CD4-positive, alpha-beta T cell (primary cell): ENCODE results near the gene CORIN. TPM values are rescaled to one million over a fixed set of nuclear protein-coding genes. Genes with fewer than 3 reads are reported as not detected.

Experiments used
- ATAC-seq: fragments of 200-7000 bp; cut with Tn5 transposase; one replicate; pipeline ENCODE4 v1.10.0; 2022; ENCODE audit warnings: mild to moderate bottlenecking; ENCODE audit not compliant: poor library complexity
- CTCF ChIA-PET: fragments of 350-600 bp; sonication (Branson Sonifier 250); formaldehyde crosslinking; loops from one replicate; lab custom pipeline; 2021; ENCODE audit warnings: antibody characterized with exemption, inconsistent platforms; lab: Charles Lee
- POLR2A ChIA-PET: fragments of 350-600 bp; sonication (Branson Sonifier 250); formaldehyde crosslinking; loops from one replicate; lab custom pipeline; 2021; ENCODE audit warnings: antibody characterized with exemption, inconsistent platforms; lab: Charles Lee
- DNase-seq, 14 experiments: peaks; one replicate each; pipeline ENCODE4 v3.0.0-alpha.2; 2013 to 2020; ENCODE audit warnings: mixed read lengths in 2 of 14
- H3K27ac ChIP-seq, 2 donors: one replicate each; pipeline versions ENCODE4 v1.5.1 to v1.7.0; 2013; ENCODE audit warnings: low read length in 2 of 2, low read depth in 1 of 2, mild to moderate bottlenecking in 1 of 2
- H3K27me3 ChIP-seq, 2 experiments: 1 replicate in 1 of 2; 2 replicates in 1 of 2; pipeline versions ENCODE4 v1.6.1 to v1.7.0; 2013; ENCODE audit warnings: low read length in 2 of 2, control low read depth in 1 of 2, mild to moderate bottlenecking in 1 of 2, moderate library complexity in 1 of 2; ENCODE audit not compliant: insufficient read depth in 2 of 2, control insufficient read depth in 1 of 2
- H3K36me3 ChIP-seq: one replicate; pipeline ENCODE4 v1.6.1; 2013; ENCODE audit warnings: low read length, control low read depth; ENCODE audit not compliant: insufficient read depth
- H3K4me1 ChIP-seq: one replicate; pipeline ENCODE4 v1.6.1; 2013; ENCODE audit warnings: low read length, control low read depth; ENCODE audit not compliant: insufficient read depth
- H3K4me3 ChIP-seq: one replicate; pipeline ENCODE4 v1.5.1; 2013; ENCODE audit warnings: mild to moderate bottlenecking, low read length, moderate library complexity
- H3K9me3 ChIP-seq, 2 experiments: 1 replicate in 1 of 2; 2 replicates in 1 of 2; pipeline versions ENCODE4 v1.6.1 to v1.7.0; 2013; ENCODE audit warnings: low read length in 2 of 2, mild to moderate bottlenecking in 2 of 2, control low read depth in 1 of 2, moderate library complexity in 1 of 2; ENCODE audit not compliant: control insufficient read depth in 1 of 2, insufficient read depth in 1 of 2
- H3K27ac Mint-ChIP-seq: one replicate; pipeline ENCODE4 v1.8.0; 2020; ENCODE audit warnings: mixed read lengths
- H3K27me3 Mint-ChIP-seq: one replicate; pipeline ENCODE4 v1.8.0; 2021; ENCODE audit warnings: mixed read lengths
- H3K36me3 Mint-ChIP-seq: one replicate; pipeline ENCODE4 v1.8.0; 2021; ENCODE audit warnings: low read depth, mixed read lengths
- H3K4me1 Mint-ChIP-seq: one replicate; pipeline ENCODE4 v1.8.0; 2021; ENCODE audit warnings: low read depth, mixed read lengths
- H3K4me3 Mint-ChIP-seq: one replicate; pipeline ENCODE4 v1.8.0; 2020; ENCODE audit warnings: mild to moderate bottlenecking, mixed read lengths
- H3K9me3 Mint-ChIP-seq: one replicate; pipeline ENCODE4 v1.8.0; 2020; ENCODE audit warnings: mixed read lengths
- CTCF ChIP-seq: fragments of 200-600 bp; IDR thresholded peaks from one replicate; pipeline ENCODE4 v1.8.0; 2022; ENCODE audit warnings: antibody characterized with exemption, mild to moderate bottlenecking
- intact Hi-C, 2 experiments: fragments of 100-400 bp; cut with DNase I in 1 of 2; cut with micrococcal nuclease in 1 of 2; formaldehyde crosslinking; loops; one replicate each; pipeline versions ENCODE4 v1.15.1 to v1.9.0; 2023 to 2025; cut with DNase I, micrococcal nuclease
- total RNA-seq, 174 experiments: library from RNA in 2 of 174; stranded (reverse) in 2 of 174; gene quantifications; one replicate each; pipeline ENCODE4 v1.2.3 and lab custom pipeline; 2021 to 2026

Gene CORIN
- total RNA-seq, 2 experiments from 2014 or later: 0.14 TPM; not detected in 1

GRCh38 chr4:47750788-47751187 lies 87.1 kb downstream of the CORIN start:
- Mint-ChIP-seq H3K27ac (no peak overlapping the region), H3K27me3 (peaks cover 19% of the 10 kb centered on the region), H3K4me1 (no peaks in the 10 kb centered on the region), H3K4me3 (no peak overlapping the region), H3K36me3 (no peaks in the 10 kb centered on the region), H3K9me3 (peaks cover 5% of the 10 kb centered on the region)
- ChIA-PET CTCF (no interaction called here), POLR2A (no interaction called here)
- intact Hi-C loops: no loop called here
- H3K4me3 ChIP-seq: no peak overlapping the region
- peaks cover 0 to 4% of the 10 kb centered on the region in 2 experiments for H3K27me3 ChIP-seq
- ATAC-seq (no peak), DNase-seq (no peak)
- H3K27ac ChIP-seq: no peak overlapping the region
- H3K9me3 ChIP-seq: peaks cover 0 to 6% of the 10 kb centered on the region in 2 experiments
- H3K4me1 ChIP-seq: no peaks in the 10 kb centered on the region
- H3K36me3 ChIP-seq: no peaks in the 10 kb centered on the region
- no peak for TF ChIP-seq CTCF

GRCh38 chr4:47749858-47750257 lies 88.0 kb downstream of the CORIN start:
- H3K27ac ChIP-seq: no peak overlapping the region
- ATAC-seq (no peak), DNase-seq (no peak)
- peaks cover 0 to 4% of the 10 kb centered on the region in 2 experiments for H3K27me3 ChIP-seq
- CTCF ChIA-PET: no interaction called here
- no peaks in the 10 kb centered on the region for H3K36me3 Mint-ChIP-seq
- peaks cover 18% of the 10 kb centered on the region for H3K27me3 Mint-ChIP-seq
- H3K4me1 ChIP-seq: no peaks in the 10 kb centered on the region
- H3K4me3 ChIP-seq: no peak overlapping the region
- H3K4me1 Mint-ChIP-seq: no peaks in the 10 kb centered on the region
- H3K9me3 ChIP-seq: peaks cover 0 to 6% of the 10 kb centered on the region in 2 experiments
- TF ChIP-seq CTCF: no peak
- intact Hi-C loops: no loop called here
- POLR2A ChIA-PET: no interaction called here
- H3K4me3 Mint-ChIP-seq: no peak overlapping the region
- no peaks in the 10 kb centered on the region for H3K36me3 ChIP-seq
- peaks cover 5% of the 10 kb centered on the region for H3K9me3 Mint-ChIP-seq
- no peak overlapping the region for H3K27ac Mint-ChIP-seq

- H3K9me3 Mint-ChIP-seq: peaks cover 5% of the 10 kb centered on the region
- intact Hi-C loops: no loop called here
- Histone ChIP-seq H3K27ac (no peak overlapping the region), H3K36me3 (no peaks in the 10 kb centered on the region), H3K4me3 (no peak overlapping the region), H3K4me1 (no peaks in the 10 kb centered on the region), H3K27me3 (peaks cover 0 to 4% of the 10 kb centered on the region in 2 experiments), H3K9me3 (peaks cover 0 to 6% of the 10 kb centered on the region in 2 experiments)
- H3K27ac Mint-ChIP-seq: no peak overlapping the region
- ChIA-PET CTCF (no interaction called here), POLR2A (no interaction called here)
- no peak for TF ChIP-seq CTCF
- H3K4me3 Mint-ChIP-seq: no peak overlapping the region
- DNase-seq (no peak), ATAC-seq (no peak)
- H3K36me3 Mint-ChIP-seq: no peaks in the 10 kb centered on the region
- peaks cover 18% of the 10 kb centered on the region for H3K27me3 Mint-ChIP-seq
- H3K4me1 Mint-ChIP-seq: no peaks in the 10 kb centered on the region
Observed at GRCh38 chr4:47749060-47749459, 88.8 kb downstream of the CORIN start.
